IPS-NIHi11 (cell line): ENCODE results near the gene MAML2.
A peak's percentile ranks its signal among the peaks of the same experiment; 100 is the strongest.

Experiments
- DNase-seq: peaks from one replicate; pipeline ENCODE4 v3.0.0; 2012; ENCODE audit warnings: mixed read lengths, low spot score

MAML2 gene

DNA sequence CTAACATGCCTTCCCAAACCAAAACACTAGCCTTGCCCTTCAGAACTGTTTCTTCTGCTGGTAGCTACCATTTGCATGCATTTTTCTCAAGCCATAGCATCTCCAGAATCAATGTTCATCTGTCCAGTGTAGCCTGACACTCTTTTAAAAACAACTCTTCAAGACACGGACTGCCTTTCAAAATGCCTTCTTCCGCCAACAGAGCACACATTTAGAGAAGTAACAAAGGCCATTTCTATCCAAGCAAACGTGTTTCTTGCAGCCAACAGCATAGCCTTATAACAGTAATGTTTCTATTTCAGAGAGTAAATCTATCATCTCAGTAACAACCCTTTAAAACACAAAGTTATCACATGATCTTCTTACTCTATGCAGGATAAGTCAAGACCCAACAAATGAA lies 275.8 kb downstream of the MAML2 start:
- no peak for DNase-seq

DNA sequence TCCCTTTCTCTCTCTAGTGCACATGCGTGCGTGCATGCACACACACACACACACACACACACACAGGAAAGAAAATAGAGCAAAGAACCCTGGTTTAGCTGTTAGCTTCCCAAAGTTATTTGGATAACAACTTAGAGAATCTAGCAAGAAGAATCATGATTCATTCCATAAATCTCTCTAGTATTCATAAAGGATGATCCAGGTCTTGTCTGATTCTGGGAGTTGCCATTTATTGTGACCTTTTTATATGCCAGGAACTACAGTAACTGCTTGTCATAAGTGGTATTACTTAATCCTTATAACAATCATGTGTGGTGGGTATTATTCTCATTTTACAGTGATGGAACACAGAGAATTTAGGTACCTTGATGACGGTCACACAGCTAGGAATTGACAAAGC lies 277.6 kb downstream of the MAML2 start:
- no peak for DNase-seq

DNA sequence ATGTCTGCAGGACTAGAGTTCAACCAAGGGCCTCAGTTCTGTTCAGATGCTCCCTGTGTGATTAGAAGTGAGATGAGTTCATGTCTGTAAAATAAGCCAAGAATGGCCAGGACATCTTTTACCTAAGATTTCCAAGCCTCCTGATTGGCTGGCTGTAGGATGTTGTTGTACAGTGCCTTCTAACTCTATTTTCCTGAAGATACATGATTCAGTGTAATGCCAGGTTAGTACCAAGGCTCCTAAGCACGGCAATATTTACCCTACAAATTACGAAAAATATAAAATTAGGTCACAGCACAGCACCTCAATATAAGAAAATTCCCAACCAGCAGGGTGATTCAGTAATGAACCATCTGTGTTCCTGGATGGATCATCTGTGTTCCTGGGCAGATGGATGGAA lies 279.1 kb downstream of the MAML2 start:
- no peak for DNase-seq

DNA sequence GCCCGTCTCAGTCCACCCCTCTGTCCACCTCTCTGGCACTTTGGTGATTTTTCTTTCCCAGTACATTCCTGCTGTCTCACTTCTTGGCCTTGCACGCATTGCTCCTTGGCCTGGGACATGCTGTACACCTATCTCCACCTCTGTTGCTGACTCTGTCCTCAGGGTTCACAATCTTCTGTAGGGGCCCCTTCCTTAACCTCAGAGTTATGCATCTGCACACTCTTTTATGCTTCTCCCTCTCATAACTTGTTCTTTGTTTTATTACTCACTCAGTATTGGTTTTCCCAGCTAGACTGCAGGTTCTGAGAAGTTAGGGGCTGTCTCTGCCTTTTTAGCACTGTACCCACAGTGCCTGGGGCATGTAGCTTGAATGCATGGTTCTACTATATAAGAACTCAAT lies 279.9 kb downstream of the MAML2 start:
- DNase-seq, result no peak

DNA sequence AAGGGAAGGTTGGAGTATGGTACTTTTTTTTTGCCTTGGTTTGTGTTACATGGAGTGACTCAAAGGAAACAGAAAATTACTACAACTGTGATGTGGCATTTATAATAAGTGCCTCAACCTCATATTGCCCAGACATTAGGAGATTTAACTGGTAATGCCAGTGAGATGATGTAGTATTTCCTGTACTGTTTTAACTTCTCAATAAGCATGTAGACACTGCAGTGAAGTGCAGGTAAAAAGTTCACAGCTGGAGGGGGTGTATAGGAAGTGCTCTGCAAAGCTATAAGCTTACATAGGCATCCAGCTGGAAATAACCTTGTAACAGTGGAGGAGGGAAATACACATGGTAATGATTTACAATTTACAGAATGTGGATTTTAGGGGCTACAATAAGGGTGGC lies 280.9 kb downstream of the MAML2 start:
- DNase-seq, result no peak

DNA sequence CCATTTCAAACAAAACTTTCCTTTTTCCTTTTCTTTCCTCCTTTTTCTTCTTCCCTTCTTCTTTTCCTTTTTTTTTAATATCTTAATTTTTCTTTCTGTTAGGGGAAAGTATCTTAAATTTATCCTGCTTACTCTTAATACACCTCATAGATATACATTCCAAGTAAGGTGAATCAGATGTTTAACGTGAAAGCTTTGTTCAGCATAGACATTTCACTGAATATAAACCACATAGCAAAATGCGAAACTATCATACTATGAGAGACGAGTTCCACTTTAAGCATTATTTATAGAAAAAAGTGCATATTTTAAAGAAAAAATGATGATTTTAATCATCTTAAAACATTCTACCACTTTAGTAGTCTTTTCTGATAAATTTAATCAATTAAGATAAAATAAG lies 281.3 kb downstream of the MAML2 start:
- no peak for DNase-seq

DNA sequence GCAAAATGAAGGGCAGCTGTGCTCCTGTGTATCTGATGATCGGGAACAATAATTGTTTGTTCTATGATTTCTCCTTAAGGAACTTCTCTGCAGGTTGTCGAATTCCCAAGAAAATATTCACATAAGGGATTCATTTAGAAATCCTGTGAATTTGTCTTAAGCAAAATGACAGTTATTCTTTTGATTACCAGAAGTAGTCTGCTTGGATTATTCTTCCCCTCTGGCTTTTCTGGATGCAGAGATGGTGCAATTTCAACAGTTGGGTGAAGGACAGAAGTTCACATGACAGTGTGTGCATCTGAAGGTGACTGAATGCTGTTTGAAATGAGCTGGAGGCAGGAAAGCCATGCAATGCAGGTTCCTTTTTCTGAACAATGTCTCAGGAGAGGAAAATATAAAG lies 281.9 kb downstream of the MAML2 start:
- no peak for DNase-seq

DNA sequence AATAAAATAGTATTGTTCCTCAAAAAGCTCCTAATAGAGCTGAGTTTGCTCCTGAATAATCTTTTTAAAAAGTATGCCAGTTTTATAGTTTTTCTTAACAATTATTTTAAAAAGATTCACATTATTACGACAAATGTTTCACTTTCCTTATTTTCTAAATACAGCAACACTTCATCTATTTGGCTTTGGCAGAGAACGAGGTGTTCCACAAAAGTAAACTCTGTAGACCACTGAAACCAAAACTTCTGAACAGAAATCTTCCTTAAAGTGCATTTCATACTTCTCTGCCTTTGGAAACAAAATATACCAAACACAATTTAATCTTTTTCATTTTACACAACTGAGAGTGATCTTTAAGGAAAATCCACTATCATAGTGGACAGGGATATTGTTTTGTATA lies 285.5 kb downstream of the MAML2 start:
- no peak for DNase-seq

DNA sequence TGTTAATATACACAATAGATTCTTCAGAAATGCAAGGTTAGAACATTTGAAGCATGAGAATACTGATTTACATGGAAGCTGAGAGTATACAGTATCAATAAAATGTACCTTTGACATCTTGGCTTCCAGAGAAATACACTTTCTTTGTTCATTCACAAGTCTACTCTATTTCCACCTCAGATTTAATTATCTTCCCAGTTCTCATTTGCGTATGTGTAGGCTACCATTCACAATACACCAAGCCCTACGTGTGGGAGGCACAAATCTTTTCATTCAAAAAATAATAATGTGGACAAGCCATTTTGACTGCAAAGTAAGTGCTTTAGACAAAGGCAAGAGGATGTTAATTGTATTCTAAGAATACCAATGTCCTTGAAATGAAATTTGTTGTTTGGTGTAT lies 286.4 kb downstream of the MAML2 start:
- DNase-seq, result no peak

DNA sequence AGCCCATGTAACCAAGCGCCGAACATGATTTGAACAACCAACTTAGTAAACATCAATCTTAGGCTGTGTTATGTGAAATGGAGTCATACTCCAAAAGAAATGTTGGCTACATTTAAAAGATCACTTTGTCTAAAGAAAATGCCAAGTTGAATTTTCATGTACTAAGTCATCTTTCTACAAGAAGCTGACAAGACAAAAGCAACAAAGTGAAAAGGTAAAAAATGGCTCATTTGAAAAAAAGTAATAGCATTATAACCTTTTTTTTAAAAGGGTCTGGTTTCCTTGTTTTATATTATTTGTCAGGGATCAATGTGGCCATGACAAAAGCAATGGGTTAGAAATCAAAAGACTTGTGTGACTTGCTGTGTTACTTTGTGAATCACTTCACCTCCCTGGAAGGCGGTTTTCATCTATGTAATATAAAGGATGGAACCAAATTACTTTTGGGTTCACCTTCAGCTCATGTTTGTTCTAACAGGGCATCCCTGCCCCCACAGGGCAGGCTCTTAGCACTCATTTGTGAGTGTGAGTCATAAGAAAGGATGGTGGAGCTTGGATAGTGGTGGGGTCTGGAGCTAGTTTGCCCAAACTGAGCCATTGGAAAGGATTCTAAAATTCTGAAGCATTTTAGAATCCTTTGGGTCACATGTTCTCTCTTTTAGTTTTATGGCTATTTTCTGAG lies 287.1 kb downstream of the MAML2 start:
- no peak for DNase-seq

DNA sequence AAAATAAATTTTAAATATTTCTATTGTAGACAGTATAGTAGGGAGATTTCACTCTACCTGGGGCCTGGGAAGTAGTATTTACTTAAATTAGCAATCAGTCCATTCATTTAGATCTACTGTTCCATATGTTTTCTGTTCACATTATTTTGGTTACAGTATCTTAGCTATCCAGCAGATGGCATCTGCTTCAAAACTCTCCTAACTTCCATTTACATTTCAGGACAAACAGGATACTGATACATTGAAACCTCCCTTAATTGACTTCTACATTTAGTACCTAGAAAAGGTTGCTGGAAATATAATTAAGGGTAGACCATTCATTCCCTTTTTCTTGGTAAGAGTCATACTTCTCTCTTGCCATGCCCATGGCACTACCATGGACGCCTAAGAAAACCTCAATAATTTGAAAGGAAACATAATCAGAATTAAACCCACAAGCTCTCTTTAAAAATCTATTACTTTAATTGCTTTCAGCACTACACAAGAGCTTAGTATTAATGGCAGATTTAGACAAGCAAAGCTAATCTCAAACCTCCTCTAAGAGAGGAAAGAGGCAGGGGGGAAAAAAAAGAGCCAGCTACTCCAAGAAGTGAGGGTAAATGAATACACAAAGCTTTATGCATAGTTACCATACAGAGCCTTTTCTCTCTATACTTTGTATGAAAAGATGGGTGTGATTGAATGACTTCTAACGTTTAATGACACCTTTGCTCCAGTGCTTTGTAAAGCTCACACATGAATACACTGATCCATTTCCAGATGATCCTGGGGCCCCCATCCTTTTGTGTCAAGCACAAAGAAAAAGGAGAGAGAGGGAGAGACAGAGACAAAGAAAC lies 287.9 kb downstream of the MAML2 start:
- DNase-seq, result peak; percentile 36

DNA sequence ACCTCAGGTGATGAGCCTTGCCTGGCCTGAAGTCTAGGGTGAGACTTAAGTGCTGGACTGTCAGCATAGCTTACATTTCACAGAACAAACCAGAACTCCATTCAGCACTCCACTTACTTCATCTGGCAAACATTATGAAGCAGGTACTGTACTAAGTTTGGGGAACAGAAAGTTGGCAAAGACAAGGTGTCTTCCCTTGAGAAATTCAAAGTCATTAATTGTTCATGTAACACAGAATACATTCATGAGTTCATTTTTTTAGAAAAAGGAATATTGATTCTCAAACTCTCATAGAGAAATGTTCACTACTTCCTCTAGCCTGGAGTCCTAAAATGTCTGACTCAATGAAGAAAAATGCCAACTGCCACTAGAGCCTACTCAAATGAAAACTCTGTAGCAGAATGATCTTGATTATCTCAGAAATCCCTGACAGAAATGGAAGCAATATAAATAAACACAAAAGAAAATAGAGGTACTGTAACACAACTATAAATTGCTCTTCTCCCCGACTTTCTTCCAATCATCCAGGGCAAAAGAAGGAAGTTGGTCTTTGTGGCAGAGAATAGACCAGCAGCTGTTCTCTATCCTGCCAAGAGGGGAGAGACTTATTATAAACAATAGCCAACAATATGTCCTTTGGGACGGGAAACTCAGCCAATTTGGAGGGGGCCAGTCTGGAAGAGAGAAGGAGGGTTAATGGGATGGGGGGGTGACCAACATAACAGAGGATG lies 289.9 kb downstream of the MAML2 start:
- no peak for DNase-seq

DNA sequence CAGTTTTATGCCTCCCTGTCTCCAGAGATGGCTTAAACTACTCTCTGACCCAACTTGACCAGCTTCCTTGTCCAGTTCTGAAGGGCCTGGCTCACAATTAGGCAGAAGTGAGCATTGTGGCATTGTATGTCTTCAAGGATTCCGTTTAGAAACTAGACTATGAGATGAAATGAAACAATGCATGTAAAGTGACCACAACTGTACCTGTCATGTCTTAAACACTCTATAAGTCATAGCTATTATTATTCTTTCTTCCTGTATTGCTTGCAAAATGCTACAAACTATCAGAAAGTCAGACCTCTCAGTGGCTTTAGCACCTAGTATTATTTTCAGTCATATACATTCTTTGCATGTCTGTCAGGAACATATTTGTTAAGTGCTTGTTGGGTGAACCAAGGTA lies 291.2 kb downstream of the MAML2 start:
- no peak for DNase-seq

DNA sequence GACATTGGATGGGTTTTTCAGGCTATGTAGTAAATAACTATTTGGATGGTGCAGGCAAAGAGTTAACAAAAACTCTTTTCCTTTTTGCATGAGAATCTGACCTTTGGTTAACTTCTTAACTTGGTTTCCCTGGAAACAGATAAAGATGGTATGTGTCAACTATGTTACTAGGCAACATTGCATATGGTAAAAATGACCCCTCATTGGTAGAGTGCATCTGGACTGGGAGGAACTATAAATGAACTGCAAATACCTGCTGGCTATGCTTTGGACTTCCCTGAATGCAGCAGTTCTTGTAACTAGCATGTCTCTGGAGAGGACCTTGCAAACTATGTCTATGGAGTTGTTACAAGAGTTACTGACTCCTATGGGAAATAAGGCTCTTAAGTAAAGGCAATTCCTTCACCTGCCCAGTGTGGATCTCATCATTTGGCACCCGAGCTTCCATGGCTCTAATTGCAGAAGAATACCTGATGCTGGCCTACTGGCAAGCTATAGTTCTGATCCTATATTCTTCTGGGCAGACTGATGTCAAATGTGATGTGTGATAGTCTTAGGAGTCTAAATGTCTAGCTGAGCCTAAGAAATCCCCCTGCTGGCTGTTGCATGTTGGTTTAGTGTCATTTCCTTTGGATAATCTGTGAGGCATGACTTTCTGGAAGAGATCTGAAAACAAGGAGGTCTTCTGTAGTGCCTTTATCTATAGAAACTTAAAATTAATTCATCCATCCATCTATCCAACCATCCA lies 292.4 kb downstream of the MAML2 start:
- DNase-seq, result no peak

DNA sequence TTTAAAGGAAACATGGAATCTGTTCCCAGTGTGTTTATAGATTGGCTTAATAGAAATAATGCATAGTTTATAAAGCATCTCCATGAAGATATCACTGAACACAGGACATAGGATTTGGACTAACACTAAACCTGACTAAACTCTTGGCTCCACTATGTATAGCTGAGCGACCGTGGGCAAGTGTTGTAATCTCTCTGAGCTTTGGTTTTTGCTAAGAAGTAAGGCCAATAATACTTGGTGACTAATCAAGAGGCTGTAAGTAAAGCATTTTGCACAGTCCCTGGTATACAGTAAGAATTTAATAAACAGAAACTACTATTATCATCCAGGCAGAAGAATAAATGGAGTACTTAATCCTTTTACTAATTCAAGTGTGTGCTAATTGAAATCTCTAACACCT lies 293.6 kb downstream of the MAML2 start:
- no peak for DNase-seq

DNA sequence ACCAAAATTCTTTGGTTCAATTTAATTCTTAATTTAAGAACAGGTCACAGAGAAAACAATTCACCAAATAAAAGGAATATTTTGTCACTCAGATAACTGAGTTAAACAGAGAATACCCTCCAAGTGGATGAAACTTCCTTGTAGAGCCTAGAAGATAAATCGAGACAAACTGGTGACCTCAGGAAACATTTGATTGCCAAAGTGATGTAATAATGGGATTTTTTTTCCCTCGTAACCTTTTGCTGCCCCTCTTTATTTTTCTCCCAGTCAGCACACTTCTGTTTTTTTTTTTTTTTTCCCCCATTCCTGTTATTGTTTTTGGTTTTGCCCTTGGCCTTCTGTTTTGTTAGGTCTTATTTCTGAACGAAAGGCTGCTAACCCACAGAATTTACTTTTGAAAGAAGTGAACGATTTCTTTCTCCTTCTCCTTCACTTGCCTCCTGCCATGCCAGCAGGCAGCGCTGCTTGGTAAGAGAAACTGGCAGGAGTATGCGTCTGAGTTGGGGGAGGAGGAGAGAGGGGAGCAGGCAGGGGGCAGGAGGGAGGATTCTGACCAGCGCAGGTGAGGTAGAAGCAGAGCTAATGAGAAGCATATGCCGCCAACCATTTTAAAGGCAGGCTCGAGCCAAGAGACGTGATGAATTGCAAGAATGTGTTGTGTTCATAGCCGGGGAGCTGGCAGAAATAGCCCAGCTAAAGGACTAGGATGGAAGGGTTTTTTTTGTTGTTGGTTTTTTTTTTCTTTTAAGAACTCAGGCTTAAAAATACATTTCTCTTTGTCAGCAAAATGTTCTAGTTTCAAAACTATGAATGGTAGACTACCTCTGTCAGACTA lies 297.2 kb downstream of the MAML2 start:
- DNase-seq, result peak; percentile 65

DNA sequence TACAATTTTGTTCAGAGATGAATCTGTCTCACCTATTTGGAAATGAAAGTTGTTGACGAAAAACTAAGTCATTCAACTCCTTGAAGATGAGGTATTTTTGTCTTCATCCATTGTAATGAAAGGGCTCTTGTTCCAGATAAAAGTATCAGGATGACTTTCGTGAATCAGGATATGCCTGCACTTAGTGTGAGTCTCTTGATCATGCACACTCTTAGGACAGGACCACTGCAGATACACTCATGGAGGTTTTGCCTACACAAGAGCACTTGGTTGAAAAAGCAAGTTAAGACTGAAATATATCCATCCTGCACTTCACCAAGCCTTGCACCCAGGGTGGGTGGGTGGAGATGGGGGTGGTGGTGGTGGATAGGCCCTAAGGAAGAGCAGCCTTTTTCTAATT lies 298.2 kb downstream of the MAML2 start:
- no peak for DNase-seq

DNA sequence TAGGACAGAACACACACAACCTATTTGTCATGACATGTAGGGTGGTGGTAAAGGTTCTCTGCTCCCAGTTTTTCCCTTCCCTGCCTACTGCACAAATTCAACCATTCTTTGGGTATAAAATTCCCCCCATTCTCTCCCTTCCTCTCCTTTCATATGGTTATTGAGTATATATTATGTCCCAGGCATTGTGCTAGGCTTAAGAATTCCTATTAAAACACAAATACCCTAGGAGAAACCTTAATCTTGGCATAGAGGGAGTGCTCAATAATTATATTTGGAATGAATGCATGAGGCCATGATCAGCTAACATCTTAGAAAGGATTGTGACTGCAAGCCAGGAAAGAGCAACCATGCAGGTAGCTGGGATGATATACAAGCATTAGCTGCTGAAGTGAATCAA lies 298.7 kb downstream of the MAML2 start:
- no peak for DNase-seq

DNA sequence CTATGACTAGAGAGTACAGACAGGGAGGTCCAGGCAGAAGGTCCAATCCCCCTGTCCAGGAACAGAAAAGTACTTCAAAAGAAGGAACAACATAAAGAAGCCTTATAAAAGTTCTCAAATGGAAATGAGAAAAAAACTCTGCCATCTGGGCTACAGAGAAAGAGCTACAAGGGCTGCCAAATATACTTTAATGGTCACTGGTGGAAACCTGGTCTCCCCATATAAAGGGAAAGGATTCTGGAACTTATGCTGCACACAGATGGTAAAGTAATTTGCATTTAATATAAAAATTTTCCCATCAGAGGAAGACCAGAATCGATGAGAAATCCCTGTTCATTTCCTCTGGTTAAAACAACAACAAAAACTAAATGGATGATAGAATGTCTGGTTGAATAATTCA lies 299.7 kb downstream of the MAML2 start:
- no peak for DNase-seq

DNA sequence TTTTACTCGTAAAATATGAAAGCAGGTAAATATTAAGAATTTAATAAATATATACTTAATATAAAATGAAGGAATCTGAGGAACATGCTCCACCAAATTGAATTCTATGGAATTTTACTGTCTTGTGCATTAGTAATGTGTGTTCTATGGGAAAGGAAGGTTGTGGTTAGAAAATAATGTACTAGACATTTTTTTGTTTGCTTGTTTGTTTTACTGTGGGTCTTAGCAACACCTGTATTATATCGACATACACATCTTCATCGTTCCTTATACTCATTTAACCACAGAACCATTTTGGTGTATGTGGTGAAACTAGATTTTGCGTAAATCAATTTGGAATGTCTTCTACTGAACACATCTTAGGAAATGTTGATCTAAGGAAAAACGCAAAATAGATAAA lies 304.9 kb downstream of the MAML2 start:
- no peak for DNase-seq

DNA sequence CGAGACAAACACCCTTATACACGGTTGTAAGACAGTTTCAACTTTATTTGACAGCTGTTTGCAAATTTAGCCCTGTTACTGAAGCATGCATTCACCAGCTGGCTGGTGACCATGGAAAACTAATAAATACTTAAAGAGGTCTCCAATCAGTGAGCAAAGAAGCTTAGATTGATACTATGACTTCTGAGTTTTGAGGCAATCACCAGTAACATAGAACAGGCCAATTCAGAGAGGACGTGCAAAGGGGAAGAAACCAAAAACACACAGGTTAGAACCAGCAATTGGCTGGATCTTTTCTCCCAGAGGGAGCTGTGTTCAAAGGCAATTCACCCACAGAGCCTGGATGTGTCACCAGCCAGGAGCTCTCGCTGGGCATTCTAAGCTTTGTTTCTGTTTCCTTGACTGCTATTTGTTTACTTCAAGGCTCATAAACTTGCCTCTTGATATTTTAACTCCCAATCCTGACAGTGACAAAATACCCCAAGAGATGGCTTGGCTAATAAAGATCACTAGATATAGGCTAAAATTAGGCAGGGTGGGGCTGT lies 305.5 kb downstream of the MAML2 start:
- DNase-seq, result peak; percentile 28
